Measurements from ENCODE around the gene ARHGAP27. TPM values are rescaled to one million over a fixed set of nuclear protein-coding genes. Genes with fewer than 3 reads are reported as not detected.

The ARHGAP27 gene
- total and polyA plus RNA-seq, 2 of the 13 experiments (the other 11 are each of a cell fraction or from before 2014, with no cell fraction given), result 15.5 to 18.9 TPM

GRCh38 chr17:45428050-45428617 lies 4.5 kb downstream of the ARHGAP27 start (continued):
- TF ChIP-seq ZHX2 (IDR thresholded peaks at IDR 0.05; ENCODE audit: low read depth) (no peak), ZHX2 (CRISPR knock-in tag; IDR thresholded peaks at IDR 0.05; ENCODE audit: borderline replicate concordance) (no peak), TRIM24 (CRISPR knock-in tag; IDR thresholded peaks at IDR 0.05) (no peak), ZBTB20 (CRISPR knock-in tag; IDR thresholded peaks at IDR 0.05; ENCODE audit: borderline replicate concordance, low read depth) (no peak), ZNF792 (CRISPR knock-in tag; IDR thresholded peaks at IDR 0.05) (peak; percentile 70; the same call in 1 of the 2 replicates), JUNB (CRISPR knock-in tag; IDR thresholded peaks at IDR 0.05; ENCODE audit: borderline replicate concordance) (no peak), FOXK2 (IDR thresholded peaks at IDR 0.05) (no peak), SOX13 (IDR thresholded peaks at IDR 0.05) (no peak), SOX13 (CRISPR knock-in tag; conservative IDR thresholded peaks at IDR 0.05 in 1 of 2, IDR thresholded peaks at IDR 0.05 in 1 of 2) (no peak), BCL6 (CRISPR knock-in tag; IDR thresholded peaks at IDR 0.05) (peak; percentile 56), CSRNP1 (CRISPR knock-in tag; IDR thresholded peaks at IDR 0.05) (0 out of 2 replicates have a peak, but pooled peaks have one; percentile 15), CBX5 (CRISPR knock-in tag; IDR thresholded peaks at IDR 0.05; ENCODE audit: borderline replicate concordance) (0 out of 2 replicates have a peak, but pooled peaks have one; percentile 52), ZNF354B (CRISPR knock-in tag; IDR thresholded peaks at IDR 0.05) (peak; percentile 77; the same call in 1 of the 2 replicates), MED8 (CRISPR knock-in tag; IDR thresholded peaks at IDR 0.05; ENCODE audit: insufficient replicate concordance) (no peak), MAZ (IDR thresholded peaks at IDR 0.05; ENCODE audit: borderline replicate concordance, low read depth, low read length) (peak; percentile 61; the same call in 1 of the 2 replicates), MAZ (CRISPR knock-in tag; IDR thresholded peaks at IDR 0.05; ENCODE audit: low read depth) (peak; percentile 95), MIER3 (CRISPR knock-in tag; IDR thresholded peaks at IDR 0.05; ENCODE audit: borderline replicate concordance) (peak; percentile 43; the same call in 1 of the 2 replicates), ZNF674 (CRISPR knock-in tag; IDR thresholded peaks at IDR 0.05; ENCODE audit: low read depth) (no peak), DNMT1 (CRISPR knock-in tag; IDR thresholded peaks at IDR 0.05) (peak; percentile 74; the same call in 1 of the 2 replicates), ZNF225 (CRISPR knock-in tag; IDR thresholded peaks at IDR 0.05) (no peak)
- TF ChIP-seq, protein P1, sequence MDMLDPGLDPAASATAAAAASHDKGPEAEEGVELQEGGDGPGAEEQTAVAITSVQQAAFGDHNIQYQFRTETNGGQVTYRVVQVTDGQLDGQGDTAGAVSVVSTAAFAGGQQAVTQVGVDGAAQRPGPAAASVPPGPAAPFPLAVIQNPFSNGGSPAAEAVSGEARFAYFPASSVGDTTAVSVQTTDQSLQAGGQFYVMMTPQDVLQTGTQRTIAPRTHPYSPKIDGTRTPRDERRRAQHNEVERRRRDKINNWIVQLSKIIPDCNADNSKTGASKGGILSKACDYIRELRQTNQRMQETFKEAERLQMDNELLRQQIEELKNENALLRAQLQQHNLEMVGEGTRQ (IDR thresholded peaks at IDR 0.05; ENCODE audit: low read depth, low read length), result no peak
- TF ChIP-seq, protein P1 (CRISPR knock-in tag; IDR thresholded peaks at IDR 0.05; ENCODE audit: borderline replicate concordance), result no peak

Measured in HepG2 (cell line).